Spleen (tissue), 7 donors: ENCODE results near the gene DAAM2.
A peak's percentile ranks its signal among the peaks of the same experiment; 100 is the strongest.

Experiments used
- POLR2A ChIP-seq, 3 donors: fragments of 450-650 bp; IDR thresholded peaks; one replicate each; pipeline ENCODE4 v1.5.1; 2017; ENCODE audit warnings: antibody characterized with exemption in 3 of 3, mild to moderate bottlenecking in 1 of 3
- TF ChIP-seq, protein P1 (sequence below), 11 experiments: fragments of 200-600 bp in 7 of 11; fragments of 450-650 bp in 4 of 11; sonication (generic) in 4 of 11; IDR thresholded peaks in 8 of 11; conservative IDR thresholded peaks in 3 of 11; 1 replicate in 7 of 11; 2 replicates in 4 of 11; pipeline versions ENCODE4 v1.4.0 to v1.8.0; 2016 to 2021; ENCODE audit warnings: antibody characterized with exemption in 11 of 11, inconsistent platforms in 4 of 11, mild to moderate bottlenecking in 1 of 11
- donor health status: DM: no; HTN: no; CAD: no; lungs with moderate emphysema.
- donor health status: DM: no; HTN: no; CAD: no.
- donor health status: DM: no; HTN: no; CAD: no.

- TF ChIP-seq, protein P1, sequence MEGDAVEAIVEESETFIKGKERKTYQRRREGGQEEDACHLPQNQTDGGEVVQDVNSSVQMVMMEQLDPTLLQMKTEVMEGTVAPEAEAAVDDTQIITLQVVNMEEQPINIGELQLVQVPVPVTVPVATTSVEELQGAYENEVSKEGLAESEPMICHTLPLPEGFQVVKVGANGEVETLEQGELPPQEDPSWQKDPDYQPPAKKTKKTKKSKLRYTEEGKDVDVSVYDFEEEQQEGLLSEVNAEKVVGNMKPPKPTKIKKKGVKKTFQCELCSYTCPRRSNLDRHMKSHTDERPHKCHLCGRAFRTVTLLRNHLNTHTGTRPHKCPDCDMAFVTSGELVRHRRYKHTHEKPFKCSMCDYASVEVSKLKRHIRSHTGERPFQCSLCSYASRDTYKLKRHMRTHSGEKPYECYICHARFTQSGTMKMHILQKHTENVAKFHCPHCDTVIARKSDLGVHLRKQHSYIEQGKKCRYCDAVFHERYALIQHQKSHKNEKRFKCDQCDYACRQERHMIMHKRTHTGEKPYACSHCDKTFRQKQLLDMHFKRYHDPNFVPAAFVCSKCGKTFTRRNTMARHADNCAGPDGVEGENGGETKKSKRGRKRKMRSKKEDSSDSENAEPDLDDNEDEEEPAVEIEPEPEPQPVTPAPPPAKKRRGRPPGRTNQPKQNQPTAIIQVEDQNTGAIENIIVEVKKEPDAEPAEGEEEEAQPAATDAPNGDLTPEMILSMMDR (IDR thresholded peaks at IDR 0.05 in 8 of 11, conservative IDR thresholded peaks at IDR 0.05 in 3 of 11), result peak; percentile 38 to 81 (median 65)
- TF ChIP-seq POLR2A (IDR thresholded peaks at IDR 0.05), result no peak
These were observed 73.1 kb downstream of the DAAM2 start for GRCh38 chr6:39865011-39865888.
